ENCODE data around the gene RALGAPA2. TPM values are rescaled to one million over a fixed set of nuclear protein-coding genes. Genes with fewer than 3 reads are reported as not detected.

RALGAPA2 gene
- total RNA-seq, 2 experiments from 2014 or later, result 13.6 to 13.7 TPM

- CTCF ChIA-PET, result interaction anchor here (0.6 to 1.3 kb wide), 3 partner anchors 10 to 335 kb away, joined by 3 read pairs; no protein-coding TSS in a partner anchor
- Mint-ChIP-seq H3K9me3 (peaks cover 4% of the 10 kb centered on the region), H3K4me3 (peak overlapping the region; percentile 87), H3K4me1 (ENCODE audit: low read depth) (peaks cover 31% of the 10 kb centered on the region), H3K36me3 (ENCODE audit: low read depth) (peaks cover 4% of the 10 kb centered on the region), H3K27ac (peak overlapping the region; percentile 86), H3K27me3 (ENCODE audit: low read depth) (no peaks in the 10 kb centered on the region)
- intact Hi-C loops (cut with micrococcal nuclease), result loop anchor here (2.0 to 10.0 kb wide), 5 partner anchors 49 to 834 kb away; partner anchors contain the start of gene NAA20
- peak; percentile 5 for DNase-seq
Observed at GRCh38 chr20:20713244-20713765, 861 bp upstream of the RALGAPA2 start.

DNA sequence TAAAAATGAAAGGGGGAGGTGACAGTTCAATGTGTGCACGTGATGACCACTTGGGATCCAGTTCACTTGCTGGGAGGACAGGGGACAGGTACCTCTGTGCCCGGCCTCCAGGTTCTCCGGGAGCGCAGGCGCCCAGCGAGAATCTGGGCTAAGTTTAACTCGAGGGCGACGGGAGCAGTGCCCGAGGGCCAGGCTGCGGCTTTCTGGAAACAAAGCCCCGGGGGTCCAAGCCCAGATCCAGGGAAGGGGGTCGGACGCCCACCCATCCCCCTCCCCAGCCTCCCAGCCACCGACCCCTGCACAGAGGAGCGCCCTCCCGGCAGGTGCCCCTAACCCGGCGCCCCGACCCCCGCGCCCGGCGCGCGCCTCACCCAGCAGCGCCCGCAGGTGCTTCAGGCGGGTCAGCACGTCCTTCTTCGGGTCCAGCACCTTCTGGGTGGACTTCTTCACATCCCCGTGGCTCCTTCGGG lies 405 bp downstream of the RALGAPA2 start:
- CTCF ChIA-PET, result no interaction called here
- Mint-ChIP-seq H3K4me1 (ENCODE audit: low read depth) (peaks cover 38% of the 10 kb centered on the region), H3K27ac (peak overlapping the region; percentile 86), H3K9me3 (peaks cover 5% of the 10 kb centered on the region), H3K27me3 (ENCODE audit: low read depth) (no peaks in the 10 kb centered on the region), H3K36me3 (ENCODE audit: low read depth) (peaks cover 7% of the 10 kb centered on the region), H3K4me3 (peak overlapping the region; percentile 87)
- peak; percentile 13 for DNase-seq
- intact Hi-C loops (cut with micrococcal nuclease), result loop anchor here (1.0 to 10.0 kb wide), 7 partner anchors 47 to 835 kb away; partner anchors contain the start of genes CFAP61, CRNKL1, NAA20 and XRN2

- no peaks in the 10 kb centered on the region for H3K27me3 Mint-ChIP-seq (ENCODE audit: low read depth)
- H3K36me3 Mint-ChIP-seq (ENCODE audit: low read depth), result peaks cover 9% of the 10 kb centered on the region
- intact Hi-C loops (cut with micrococcal nuclease), result loop anchor here (1.0 to 10.0 kb wide), 6 partner anchors 39 to 975 kb away; partner anchors contain the start of gene NAA20
- peaks cover 5% of the 10 kb centered on the region for H3K9me3 Mint-ChIP-seq
- H3K27ac Mint-ChIP-seq, result peak overlapping the region; percentile 82
- H3K4me1 Mint-ChIP-seq (ENCODE audit: low read depth), result peaks cover 40% of the 10 kb centered on the region
- H3K4me3 Mint-ChIP-seq, result peak overlapping the region; percentile 87
- CTCF ChIA-PET, result no interaction called here
- peak; percentile 38 for DNase-seq
Observed at GRCh38 chr20:20711413-20711812, 1.0 kb downstream of the RALGAPA2 start.

GRCh38 chr20:20710443-20711315 lies 1.8 kb downstream of the RALGAPA2 start:
- CTCF ChIA-PET, result no interaction called here
- no peaks in the 10 kb centered on the region for H3K27me3 Mint-ChIP-seq (ENCODE audit: low read depth)
- H3K27ac Mint-ChIP-seq, result peak overlapping the region; percentile 82
- peak overlapping the region; percentile 87 for H3K4me3 Mint-ChIP-seq
- H3K4me1 Mint-ChIP-seq (ENCODE audit: low read depth), result peaks cover 45% of the 10 kb centered on the region
- DNase-seq, result peak; percentile 80
- H3K36me3 Mint-ChIP-seq (ENCODE audit: low read depth), result peaks cover 13% of the 10 kb centered on the region
- intact Hi-C loops (cut with micrococcal nuclease), result loop anchor here (1.0 to 10.0 kb wide), 8 partner anchors 24 to 974 kb away; partner anchors contain the start of gene NAA20
- peaks cover 5% of the 10 kb centered on the region for H3K9me3 Mint-ChIP-seq

GRCh38 chr20:20709887-20710286 lies 2.6 kb downstream of the RALGAPA2 start:
- peaks cover 13% of the 10 kb centered on the region for H3K36me3 Mint-ChIP-seq (ENCODE audit: low read depth)
- peaks cover 46% of the 10 kb centered on the region for H3K4me1 Mint-ChIP-seq (ENCODE audit: low read depth)
- peak overlapping the region; percentile 82 for H3K27ac Mint-ChIP-seq
- CTCF ChIA-PET, result interaction anchor here (0.7 kb wide), 1 partner anchor 21 kb away, joined by 3 read pairs; no protein-coding TSS in a partner anchor
- peak overlapping the region; percentile 87 for H3K4me3 Mint-ChIP-seq
- peaks cover 5% of the 10 kb centered on the region for H3K9me3 Mint-ChIP-seq
- intact Hi-C loops (cut with micrococcal nuclease), result loop anchor here (1.0 to 10.0 kb wide), 7 partner anchors 24 to 973 kb away; partner anchors contain the start of gene NAA20
- DNase-seq, result no peak
- no peaks in the 10 kb centered on the region for H3K27me3 Mint-ChIP-seq (ENCODE audit: low read depth)

GRCh38 chr20:20706285-20706684 lies 6.2 kb downstream of the RALGAPA2 start:
- Mint-ChIP-seq H3K4me1 (ENCODE audit: low read depth) (peaks cover 56% of the 10 kb centered on the region), H3K4me3 (no peak overlapping the region)
- intact Hi-C loops (cut with micrococcal nuclease), result loop anchor here (2.0 kb wide), 1 partner anchor 19 kb away; no protein-coding TSS in a partner anchor

DNA sequence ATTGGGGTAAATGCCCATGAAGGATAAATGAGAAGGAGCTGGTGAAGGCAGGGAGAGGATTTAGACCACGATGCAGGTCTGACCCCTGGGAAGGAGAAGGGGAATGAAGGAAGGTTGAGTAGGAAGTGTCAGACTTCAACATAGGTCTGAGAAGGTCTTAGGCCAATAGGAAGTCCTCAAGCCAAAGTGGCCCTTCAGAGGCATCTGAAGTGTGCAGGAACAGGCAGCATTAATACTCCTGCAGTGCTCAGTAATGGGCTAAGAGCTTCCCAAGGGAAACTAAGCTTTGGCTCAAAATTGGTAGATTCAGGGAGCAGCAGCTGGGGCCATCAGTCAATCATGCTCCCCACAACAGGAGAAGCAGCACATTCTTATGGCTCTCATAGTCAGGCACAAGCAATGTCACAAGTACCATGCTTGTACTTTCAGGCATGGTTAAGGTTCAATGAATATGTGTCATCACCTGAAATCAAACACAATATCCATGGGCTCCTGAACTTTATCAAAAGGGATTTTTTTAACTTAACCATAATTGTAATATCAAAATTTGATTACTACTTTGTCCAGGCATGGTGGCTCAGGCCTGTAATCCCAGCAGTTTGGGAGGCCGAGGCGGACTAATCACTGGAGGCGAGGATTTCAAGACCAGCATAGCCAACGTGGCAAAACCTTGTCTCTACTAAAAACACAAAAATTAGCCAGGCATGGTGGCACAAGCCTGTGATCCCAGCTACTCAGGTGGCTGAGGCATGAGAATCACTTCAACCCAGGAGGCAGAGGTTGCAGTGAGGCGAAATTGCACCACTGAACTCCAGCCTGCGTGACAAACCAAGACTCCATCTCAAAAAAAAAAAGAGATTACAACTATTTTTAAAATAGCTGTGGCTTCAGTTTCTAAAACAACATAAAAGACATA lies 9.9 kb downstream of the RALGAPA2 start:
- Mint-ChIP-seq H3K27me3 (ENCODE audit: low read depth) (no peaks in the 10 kb centered on the region), H3K27ac (no peak overlapping the region), H3K4me3 (no peak overlapping the region), H3K36me3 (ENCODE audit: low read depth) (peaks cover 8% of the 10 kb centered on the region), H3K9me3 (no peaks in the 10 kb centered on the region), H3K4me1 (ENCODE audit: low read depth) (peaks cover 31% of the 10 kb centered on the region)
- CTCF ChIA-PET, result interaction anchor here (0.6 kb wide), 1 partner anchor 370 kb away, joined by 4 read pairs; no protein-coding TSS in a partner anchor
- no peak for DNase-seq
- intact Hi-C loops (cut with micrococcal nuclease), result no loop called here

More at GRCh38 chr20:20706285-20706684, 6.2 kb downstream of the RALGAPA2 start:
- no peaks in the 10 kb centered on the region for H3K27me3 Mint-ChIP-seq (ENCODE audit: low read depth)
- CTCF ChIA-PET, result no interaction called here
- peaks cover 13% of the 10 kb centered on the region for H3K36me3 Mint-ChIP-seq (ENCODE audit: low read depth)
- no peak overlapping the region for H3K27ac Mint-ChIP-seq
- DNase-seq, result no peak
- H3K9me3 Mint-ChIP-seq, result peaks cover 5% of the 10 kb centered on the region

DNA sequence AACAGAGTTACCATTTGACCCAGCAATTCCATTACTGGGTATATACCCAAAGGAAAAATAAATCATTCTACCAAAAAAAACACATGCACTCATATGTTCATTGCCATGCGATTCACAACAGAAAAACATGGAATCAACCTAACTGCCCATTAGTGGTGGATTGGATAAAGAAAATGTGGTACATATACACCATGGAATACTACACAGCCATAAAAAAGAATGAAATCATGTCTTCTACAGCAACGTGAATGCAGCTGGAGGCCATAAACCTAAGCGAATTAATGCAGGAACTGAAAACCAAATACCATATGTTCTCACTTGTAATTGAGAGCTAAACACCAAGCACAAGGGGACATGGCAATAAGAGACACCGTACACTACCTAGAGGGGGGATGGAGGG lies 12.5 kb downstream of the RALGAPA2 start:
- Mint-ChIP-seq H3K36me3 (ENCODE audit: low read depth) (no peaks in the 10 kb centered on the region), H3K4me3 (no peak overlapping the region), H3K4me1 (ENCODE audit: low read depth) (peaks cover 31% of the 10 kb centered on the region), H3K27ac (no peak overlapping the region), H3K27me3 (ENCODE audit: low read depth) (no peaks in the 10 kb centered on the region), H3K9me3 (no peaks in the 10 kb centered on the region)
- CTCF ChIA-PET, result no interaction called here
- DNase-seq, result no peak
- intact Hi-C loops (cut with micrococcal nuclease), result no loop called here

- Mint-ChIP-seq H3K9me3 (no peaks in the 10 kb centered on the region), H3K4me3 (no peak overlapping the region), H3K4me1 (ENCODE audit: low read depth) (peaks cover 28% of the 10 kb centered on the region), H3K36me3 (ENCODE audit: low read depth) (no peaks in the 10 kb centered on the region), H3K27me3 (ENCODE audit: low read depth) (no peaks in the 10 kb centered on the region), H3K27ac (no peak overlapping the region)
- intact Hi-C loops (cut with micrococcal nuclease), result no loop called here
- no peak for DNase-seq
- CTCF ChIA-PET, result no interaction called here
Observed at GRCh38 chr20:20699144-20699543, 13.3 kb downstream of the RALGAPA2 start.

GRCh38 chr20:20697325-20697845 lies 15.1 kb downstream of the RALGAPA2 start:
- CTCF ChIA-PET, result interaction anchor here (0.7 kb wide), 1 partner anchor 104 kb away, joined by 3 read pairs; no protein-coding TSS in a partner anchor
- no peak for DNase-seq
- H3K9me3 Mint-ChIP-seq, result no peaks in the 10 kb centered on the region
- no peak overlapping the region for H3K4me3 Mint-ChIP-seq
- H3K27ac Mint-ChIP-seq, result no peak overlapping the region
- intact Hi-C loops (cut with micrococcal nuclease), result no loop called here
- no peaks in the 10 kb centered on the region for H3K27me3 Mint-ChIP-seq (ENCODE audit: low read depth)
- H3K4me1 Mint-ChIP-seq (ENCODE audit: low read depth), result peaks cover 27% of the 10 kb centered on the region
- peaks cover 1% of the 10 kb centered on the region for H3K36me3 Mint-ChIP-seq (ENCODE audit: low read depth)

GRCh38 chr20:20695250-20695816 lies 17.1 kb downstream of the RALGAPA2 start:
- CTCF ChIA-PET, result no interaction called here

More at GRCh38 chr20:20695250-20695816, 17.1 kb downstream of the RALGAPA2 start:
- Mint-ChIP-seq H3K36me3 (ENCODE audit: low read depth) (peaks cover 1% of the 10 kb centered on the region), H3K27ac (no peak overlapping the region), H3K27me3 (ENCODE audit: low read depth) (no peaks in the 10 kb centered on the region), H3K4me1 (ENCODE audit: low read depth) (peaks cover 33% of the 10 kb centered on the region), H3K9me3 (no peaks in the 10 kb centered on the region), H3K4me3 (no peak overlapping the region)
- DNase-seq, result no peak
- intact Hi-C loops (cut with micrococcal nuclease), result no loop called here
